ENCODE results near the gene ZNF318.
"Not testable (repeated sequence)": the region's sequence is repeated elsewhere in the genome, so short reads cannot be mapped to it uniquely, and the experiment has no call there.

ZNF318 gene, protein sequence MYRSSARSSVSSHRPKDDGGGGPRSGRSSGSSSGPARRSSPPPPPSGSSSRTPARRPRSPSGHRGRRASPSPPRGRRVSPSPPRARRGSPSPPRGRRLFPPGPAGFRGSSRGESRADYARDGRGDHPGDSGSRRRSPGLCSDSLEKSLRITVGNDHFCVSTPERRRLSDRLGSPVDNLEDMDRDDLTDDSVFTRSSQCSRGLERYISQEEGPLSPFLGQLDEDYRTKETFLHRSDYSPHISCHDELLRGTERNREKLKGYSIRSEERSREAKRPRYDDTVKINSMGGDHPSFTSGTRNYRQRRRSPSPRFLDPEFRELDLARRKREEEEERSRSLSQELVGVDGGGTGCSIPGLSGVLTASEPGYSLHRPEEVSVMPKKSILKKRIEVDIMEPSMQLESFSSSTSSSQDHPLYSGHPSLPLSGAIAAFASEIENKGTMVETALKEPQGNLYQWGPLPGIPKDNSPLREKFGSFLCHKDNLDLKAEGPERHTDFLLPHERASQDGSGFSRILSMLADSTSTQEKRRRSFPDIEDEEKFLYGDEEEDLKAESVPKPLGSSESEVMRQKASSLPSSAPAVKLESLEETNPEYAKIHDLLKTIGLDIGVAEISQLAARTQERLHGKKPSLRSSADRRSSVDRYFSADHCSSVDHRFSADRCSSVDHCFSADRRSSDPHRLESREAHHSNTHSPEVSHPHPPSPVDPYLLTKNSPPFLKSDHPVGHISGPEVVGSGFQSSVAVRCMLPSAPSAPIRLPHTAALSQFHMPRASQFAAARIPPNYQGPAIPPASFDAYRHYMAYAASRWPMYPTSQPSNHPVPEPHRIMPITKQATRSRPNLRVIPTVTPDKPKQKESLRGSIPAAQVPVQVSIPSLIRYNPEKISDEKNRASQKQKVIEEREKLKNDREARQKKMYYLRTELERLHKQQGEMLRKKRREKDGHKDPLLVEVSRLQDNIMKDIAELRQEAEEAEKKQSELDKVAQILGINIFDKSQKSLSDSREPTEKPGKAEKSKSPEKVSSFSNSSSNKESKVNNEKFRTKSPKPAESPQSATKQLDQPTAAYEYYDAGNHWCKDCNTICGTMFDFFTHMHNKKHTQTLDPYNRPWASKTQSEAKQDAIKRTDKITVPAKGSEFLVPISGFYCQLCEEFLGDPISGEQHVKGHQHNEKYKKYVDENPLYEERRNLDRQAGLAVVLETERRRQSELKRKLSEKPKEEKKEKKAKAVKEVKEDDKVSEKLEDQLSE (N-terminal part only)

DNA sequence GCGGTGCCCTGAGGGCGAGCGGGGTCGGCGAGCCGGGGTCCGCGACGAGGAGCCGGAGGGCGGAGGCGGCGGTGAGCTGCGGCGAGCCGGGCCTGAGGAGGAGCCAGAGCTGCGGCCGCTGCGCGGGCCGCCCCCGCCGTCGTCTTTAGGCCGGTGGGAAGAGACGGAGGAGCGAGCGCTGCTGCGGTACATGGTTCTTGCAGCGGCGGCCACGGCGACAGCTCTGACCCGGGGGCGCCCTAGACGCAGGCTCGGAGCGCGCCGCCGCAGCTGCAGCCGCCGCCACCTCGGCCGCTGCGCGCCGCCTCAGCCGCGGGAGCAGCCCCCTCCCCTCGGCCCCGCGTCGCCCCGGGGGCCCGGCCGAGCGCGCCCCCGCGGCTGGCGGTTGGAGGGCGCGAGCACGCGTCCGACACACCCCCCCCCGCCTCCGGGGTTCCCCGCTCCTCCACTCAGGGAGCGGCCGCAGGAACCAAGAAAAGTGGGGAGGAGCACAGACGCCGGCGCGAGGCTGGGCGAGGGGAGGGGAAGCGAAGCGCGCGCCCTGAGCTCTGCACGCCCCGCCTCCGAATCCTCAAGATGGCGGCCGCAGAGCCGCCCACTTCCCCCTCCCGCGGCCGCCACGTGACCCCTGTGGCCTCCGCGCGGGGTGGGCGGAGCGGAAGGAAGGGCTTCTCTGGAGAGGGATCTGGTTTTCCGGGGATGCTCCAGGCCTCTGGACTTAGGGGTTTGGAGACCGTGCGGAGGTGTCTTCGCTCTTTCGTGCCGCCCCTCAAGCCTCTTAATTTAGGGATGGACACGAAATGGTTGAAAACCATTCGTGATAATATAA lies at the start of gene ZNF318:
ZNF318 (minus strand) TSS at position 474 of the 829 bp plus-strand sequence; CDS start at position 192, 282 bp downstream.
- DNase-seq (ENCODE audit: low read depth in 2 of 2), result peak; percentile 96 to 97

DNA sequence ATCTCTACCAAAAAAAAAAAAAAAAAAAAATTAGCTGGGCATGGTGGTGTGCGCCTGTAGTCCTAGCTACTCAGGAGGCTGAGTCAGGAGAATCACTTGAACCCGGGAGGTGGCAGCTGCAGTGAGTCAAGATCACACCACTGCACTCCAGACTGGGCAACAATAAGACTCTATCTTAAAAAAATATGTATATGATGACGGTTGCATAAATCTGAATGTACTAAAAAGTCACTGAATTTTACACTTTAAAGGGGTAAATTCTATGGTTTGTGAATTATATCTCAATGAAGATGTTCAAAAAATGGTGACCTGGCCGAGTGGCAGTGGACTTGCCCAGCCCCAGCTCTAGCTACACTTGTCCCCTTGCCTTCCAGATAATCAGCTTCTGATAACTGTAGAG lies 47.5 kb upstream of the ZNF318 start:
- no peak for DNase-seq (ENCODE audit: low read depth in 2 of 2)

DNA sequence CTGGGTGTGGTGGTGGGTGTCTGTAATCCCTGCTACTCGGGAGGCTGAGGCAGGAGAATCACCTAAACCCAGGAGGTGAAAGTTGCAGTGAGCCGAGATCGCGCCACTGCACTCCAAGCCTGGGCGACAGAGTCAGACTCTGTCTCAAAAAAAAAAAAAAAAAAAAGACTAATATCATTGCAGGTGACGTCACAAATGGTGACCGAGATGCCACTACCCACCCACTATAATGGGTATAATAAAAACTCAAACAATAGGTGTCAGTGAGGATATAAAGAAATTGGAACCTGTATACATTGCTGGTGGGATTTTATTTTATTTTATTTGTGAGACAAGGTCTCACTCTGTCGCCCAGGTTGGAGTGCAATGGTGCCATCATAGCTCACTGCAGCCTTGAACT lies 45.8 kb upstream of the ZNF318 start:
- DNase-seq (ENCODE audit: low read depth in 2 of 2), result not testable (repeated sequence)

DNA sequence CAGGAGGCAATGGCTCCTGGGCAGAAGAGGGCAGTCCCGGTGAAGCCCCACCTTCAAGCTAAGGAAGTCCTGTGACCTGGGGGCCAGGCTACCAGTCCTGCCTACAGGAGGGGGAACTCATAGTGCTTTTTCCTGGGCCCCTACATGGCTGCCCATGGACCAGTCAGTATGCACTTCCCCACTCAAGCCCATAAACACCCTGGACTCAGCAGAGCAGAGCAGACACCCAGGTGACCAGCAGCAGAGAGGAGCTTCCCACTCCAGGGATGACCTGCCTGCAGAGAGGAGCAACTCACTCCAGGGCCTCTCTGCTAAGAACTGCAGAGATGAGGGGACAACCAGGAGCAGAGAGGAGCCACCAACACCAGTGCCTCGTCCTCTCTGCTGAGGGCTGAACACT lies 43.6 kb upstream of the ZNF318 start:
- no peak for DNase-seq (ENCODE audit: low read depth in 2 of 2)

DNA sequence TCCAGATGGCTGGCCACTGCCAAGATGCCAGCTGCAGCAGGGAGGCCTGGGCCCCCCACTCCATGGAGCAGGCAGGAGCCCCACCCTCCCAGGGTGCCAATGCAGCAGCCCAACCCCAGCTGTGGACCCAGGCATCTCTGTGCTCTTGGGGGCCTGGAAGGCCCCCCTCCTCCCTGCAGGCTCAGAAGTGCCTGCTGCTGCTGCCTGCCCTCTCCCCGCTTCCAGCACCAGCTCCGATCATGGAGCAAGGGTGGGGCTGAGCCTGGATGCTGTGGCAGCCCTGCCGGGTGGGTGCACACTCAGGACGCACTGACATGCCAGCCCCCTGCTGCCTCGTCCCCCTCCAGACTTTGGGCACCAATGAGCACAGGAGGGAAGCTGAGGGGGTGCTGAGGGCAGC lies 43.1 kb upstream of the ZNF318 start:
- DNase-seq (ENCODE audit: low read depth in 2 of 2), result no peak

DNA sequence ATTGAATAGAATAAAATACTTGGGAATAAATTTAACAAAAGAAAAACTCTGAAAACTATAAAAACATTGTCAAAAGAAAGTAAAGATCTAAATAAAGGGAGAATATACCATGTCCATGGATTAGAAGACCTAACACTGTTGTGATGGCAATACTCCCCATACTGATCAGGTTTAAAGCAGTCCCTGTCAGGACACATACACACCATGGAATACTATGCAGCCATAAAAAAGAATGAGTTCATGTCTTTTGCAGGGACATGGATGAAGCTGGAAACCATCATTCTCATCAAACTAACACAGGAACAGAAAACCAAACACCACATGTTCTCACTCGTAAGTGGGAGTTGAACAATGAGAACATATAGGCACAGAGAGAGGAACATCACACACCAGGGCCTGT lies 41.3 kb upstream of the ZNF318 start:
- not testable (repeated sequence) for DNase-seq (ENCODE audit: low read depth in 2 of 2)

DNA sequence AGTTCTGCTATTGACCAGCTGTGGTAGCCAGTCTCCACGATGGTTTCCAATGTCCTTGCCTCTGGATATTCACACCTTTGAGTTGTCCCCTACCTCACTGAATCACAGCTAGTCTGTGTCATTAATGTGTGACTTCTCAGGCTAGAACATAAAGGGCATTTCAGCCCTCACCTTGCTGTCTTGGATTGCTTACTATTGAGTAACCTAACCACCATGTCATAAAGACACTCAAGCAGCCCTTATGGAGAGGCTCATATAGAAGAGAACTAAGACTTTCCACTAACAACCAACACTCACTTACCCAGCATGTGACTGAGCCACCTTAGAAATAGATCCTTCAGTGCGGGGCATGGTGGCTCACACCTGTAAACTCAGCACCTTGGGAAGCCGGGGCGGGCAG lies 38.8 kb upstream of the ZNF318 start:
- DNase-seq (ENCODE audit: low read depth in 2 of 2), result no peak

DNA sequence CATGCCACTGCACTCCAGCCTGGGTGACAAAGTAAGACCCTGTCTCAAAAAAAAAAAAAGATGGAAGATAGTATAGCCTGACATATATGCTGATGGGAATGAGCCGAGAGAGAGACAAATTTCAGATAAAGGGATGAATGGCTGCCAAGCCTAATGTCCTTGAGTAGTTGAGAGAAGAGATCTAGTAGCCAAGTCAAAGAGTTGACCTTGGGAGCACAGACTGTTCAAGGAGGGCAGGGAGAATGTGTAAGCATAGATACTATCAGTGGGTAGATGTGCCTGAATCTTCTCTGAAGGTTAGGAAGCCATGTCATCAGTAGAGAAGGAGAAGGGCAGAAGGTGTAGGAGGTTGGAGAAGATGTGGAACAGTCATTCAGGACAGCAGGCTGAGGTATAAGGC lies 37.8 kb upstream of the ZNF318 start:
- no peak for DNase-seq (ENCODE audit: low read depth in 2 of 2)

DNA sequence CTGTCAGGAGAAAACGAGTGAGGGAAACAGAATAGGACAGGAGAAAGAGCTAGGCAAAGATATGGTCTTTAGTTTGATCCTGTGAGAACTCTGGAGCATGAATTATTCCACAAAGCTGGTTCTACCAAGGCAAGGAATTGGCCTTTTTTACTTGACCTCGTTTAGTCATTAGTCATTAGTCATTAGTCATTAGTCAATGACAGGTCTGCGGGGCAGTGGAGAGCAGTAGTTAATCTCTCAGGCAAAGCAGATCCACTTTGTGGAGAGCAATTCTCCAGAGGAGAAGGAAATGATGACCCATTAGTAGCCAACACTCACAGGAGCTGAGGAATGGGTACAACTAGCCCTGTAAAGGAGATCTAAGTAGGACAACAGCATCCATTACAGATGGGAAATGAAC lies 35.9 kb upstream of the ZNF318 start:
- no peak for DNase-seq (ENCODE audit: low read depth in 2 of 2)

DNA sequence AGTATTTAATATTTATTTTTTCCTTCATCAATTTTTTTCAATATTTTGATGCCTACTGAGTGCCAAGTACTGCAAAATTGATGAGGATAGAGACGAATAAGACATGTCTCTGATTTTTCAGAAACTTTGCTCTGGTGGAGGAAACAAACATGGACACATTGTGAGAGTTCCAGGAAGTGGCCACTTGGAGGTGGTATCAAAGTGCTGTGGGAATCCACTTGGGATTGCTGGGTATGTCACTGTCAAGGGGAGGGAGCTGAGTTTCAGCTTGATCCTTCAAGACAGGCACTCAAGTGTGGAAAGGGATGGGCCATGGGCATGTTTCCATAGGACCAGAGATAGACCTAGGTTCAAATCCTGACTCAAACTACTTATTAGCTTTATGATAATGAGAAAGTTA lies 33.4 kb upstream of the ZNF318 start:
- DNase-seq (ENCODE audit: low read depth in 2 of 2), result no peak

DNA sequence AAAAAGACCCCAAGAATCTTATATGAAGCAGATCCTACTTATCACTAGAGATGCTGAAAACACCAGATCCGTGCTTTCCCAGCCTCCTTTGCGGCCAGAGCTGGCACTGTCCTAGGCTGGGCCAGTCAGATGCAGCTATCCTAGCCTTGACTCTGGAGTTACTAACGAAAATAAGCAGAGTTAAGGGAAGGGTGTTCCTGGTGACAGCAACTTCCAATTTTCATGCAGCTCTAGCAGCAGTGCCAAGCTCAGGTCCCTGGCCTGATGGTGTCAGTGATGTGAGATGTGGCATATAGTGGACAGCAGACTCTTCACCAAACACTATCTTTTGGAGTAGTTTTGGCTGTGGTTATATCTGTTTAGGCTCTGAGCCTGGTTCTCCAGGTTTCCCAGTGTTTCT lies 32.3 kb upstream of the ZNF318 start:
- DNase-seq (ENCODE audit: low read depth in 2 of 2), result no peak

DNA sequence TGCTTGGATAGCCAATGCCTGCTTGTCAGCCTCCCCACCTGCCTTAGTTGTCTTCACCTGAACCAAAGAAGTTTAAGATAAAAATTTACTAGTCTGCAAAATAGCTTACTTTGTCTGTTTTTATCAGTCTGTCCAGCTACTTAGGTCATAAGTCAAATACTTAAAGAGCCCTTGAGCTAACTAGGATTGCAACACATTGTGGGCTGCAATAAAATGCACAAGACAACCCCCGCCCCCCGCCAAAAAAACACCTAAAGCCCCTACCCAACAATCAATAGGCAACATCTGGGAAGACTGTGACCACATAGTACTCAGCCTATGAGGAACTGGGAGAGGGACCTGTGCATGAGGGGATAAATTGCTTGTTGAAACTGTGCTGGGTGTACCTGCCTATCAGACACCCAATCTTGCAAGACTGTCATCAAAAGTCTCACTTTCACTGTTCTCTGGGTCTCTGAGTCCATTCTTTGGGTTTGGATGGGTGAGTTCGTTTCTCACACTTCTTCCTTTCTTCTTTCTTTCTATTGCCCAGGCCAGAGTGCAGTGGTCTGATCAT lies 30.6 kb upstream of the ZNF318 start:
- DNase-seq (ENCODE audit: low read depth in 2 of 2), result no peak

DNA sequence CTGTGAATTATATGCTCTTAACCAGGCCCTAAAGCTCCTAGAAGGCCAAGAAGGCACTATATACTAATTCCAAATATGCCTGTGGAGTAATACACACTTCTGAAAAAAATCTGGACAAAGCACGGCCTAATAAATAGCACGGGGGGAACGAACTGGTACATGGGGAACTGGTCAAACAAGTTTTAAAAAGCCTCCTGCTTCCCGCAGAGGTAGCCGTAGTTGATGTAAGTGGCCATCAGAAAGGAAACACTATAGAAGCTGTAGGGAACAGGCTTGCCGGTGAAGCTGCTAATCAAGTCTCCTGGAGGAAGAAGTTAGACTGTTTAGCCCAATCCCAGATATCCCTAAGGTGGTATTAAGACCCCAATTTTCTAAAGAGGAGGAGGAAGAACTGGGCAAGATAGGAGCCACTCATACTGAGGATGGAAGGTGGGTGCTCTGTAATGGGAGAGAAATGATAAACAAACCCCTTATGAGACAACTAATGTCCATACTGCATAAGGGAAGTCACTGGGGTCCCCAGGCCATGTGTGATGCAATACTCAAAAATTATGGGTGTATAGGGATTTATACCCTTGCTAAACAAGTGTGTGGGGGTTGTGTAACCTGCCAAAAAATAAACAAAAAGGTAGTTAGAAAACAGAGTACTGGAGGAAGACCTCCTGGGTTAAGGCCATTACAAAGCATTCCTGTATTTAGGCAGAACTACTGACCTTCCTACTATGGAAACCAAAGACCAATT lies 27.1 kb upstream of the ZNF318 start:
- DNase-seq (ENCODE audit: low read depth in 2 of 2), result no peak

DNA sequence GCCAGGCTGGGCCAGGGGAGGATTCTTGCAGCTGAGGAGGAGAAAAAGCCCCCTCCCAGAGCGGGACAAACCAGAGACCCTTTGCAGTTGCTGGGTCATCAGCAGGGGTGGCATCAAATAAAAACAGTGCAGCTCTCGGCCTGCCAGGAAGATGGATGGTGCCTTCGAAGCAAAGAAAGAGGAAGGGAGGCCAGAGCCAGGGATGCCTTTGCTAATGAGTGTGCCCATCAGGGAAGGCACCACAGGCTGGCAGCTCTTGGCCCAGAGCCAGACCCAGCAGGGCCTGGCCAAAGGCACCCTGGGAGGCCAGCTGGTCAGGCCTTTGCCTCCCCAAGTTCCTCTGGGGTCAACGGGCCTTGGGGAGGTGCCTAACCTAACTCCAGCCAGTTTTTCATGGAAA lies 26.3 kb upstream of the ZNF318 start:
- no peak for DNase-seq (ENCODE audit: low read depth in 2 of 2)

DNA sequence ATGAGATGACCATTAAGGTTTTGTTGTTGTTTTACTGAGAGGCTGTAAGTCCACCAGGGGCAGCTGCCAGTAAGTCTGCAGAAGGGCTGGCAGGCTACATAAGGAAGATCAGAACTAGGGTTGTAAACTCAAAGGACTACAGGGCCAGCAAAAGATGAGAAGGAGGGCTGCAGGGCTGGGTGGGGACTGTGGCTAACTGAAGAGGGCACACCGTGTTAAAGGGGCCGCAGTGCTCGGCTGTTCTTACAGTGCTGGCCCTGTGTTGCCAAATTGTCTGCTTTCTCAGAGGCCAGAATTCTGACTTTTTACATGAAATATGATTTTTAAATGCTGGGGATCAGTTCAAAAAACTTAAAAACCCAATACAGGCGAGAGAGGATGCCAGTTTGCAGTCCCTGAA lies 25.5 kb upstream of the ZNF318 start:
- no peak for DNase-seq (ENCODE audit: low read depth in 2 of 2)

DNA sequence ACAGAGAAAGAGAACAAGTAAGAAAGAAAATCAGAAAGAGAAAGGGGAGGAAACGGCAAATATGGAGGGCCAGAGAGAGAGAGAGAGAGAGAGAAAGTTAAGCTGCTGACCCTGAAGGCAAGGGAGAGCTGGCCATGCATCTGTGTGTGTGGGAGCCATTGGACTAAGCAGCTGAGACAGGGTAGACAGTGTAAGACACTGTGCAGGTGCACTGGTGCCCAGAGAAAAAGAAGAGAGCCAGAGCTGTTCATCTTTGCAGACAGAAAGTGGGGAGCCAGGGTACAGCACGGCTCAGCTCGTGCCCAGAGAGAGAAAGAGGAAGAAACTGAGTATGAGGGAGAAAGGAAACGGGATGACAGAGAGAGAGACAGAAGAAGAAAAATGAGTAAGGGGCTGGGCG lies 24.2 kb upstream of the ZNF318 start:
- no peak for DNase-seq (ENCODE audit: low read depth in 2 of 2)

DNA sequence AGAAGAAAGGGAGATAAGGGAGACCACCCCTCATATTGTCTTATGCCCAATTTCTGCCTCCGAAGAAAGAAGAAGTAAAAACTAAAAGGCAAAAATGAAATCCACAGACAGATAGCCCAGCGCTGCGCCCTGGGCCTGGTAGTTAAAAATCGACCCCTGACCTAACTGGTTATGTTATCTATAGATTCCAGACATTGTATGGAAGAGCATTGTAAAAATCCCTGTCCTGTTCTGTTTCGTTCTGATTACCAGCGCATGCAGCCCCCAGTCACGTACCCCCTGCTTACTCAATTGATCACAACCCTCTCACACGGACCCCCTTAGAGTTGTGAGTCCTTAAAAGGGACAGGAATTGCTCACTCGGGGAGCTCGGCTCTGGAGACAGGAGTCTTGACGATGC lies 23.7 kb upstream of the ZNF318 start:
- not testable (repeated sequence) for DNase-seq (ENCODE audit: low read depth in 2 of 2)

DNA sequence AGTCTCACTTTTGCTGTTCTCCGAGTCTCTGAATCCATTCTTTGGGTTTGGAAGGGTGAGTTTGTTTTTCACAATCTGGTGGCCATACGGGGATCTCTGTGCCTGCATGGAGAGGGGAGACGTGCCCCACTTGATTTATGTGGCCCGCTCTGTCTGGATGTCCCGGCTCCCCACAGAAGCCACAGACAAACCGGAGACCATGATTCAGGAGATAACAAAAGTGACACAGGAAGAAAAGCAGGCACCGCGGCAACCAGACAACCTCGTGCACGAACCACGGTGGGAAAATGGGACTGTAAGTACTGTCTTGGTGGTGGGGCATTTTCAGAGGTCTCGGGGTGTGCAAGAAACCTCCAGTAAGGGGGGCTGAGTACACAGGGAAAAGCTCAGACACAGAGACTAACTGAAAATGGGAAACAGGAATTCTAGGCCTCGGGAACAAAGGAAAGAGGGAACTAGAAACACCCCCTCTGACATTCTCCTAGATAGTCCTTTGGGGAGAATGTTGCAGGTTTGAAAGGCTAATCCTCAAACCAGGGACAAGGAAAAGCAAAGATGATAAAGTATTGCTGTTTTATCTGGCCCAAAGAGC lies 22.1 kb upstream of the ZNF318 start:
- DNase-seq (ENCODE audit: low read depth in 2 of 2), result no peak

DNA sequence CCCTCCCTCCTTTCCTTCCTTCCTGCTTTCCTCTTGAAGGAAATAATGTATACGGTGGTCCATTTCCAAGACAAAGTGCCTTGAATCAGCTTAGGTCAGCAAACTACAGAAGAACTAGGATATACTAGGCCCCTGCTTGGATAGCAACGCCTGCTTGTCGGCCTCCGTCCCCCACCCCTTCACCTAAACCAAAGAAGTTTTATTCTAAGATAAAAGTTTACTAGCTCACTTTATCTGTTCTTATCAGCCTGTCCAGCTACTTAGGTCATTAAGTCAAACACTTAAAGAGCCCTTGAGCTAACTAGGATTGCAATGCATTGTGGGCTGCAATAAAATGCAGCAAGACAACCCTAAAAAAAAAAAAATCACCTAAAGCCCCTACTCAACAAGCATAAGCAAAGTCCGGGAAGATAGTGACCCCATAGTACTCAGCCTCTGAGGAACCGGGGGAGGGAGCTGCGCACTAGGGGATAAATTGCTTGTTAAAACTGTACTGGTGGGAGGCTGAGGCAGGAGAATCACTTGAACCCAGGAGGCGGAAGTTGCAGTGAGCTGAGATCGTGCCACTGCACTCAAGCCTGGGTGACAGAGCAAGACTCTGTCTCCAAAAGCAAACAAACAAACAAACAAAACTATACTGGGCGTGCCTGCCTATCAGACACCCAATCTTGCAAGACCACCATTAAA lies 21.4 kb upstream of the ZNF318 start:
- DNase-seq (ENCODE audit: low read depth in 2 of 2), result not testable (repeated sequence)
